Vagina (tissue), 2 donors: ENCODE data around the gene STAT2. TPM values are rescaled to one million over a fixed set of nuclear protein-coding genes. Genes with fewer than 3 reads are reported as not detected.

Experiments
- DNase-seq, 2 donors: peaks; one replicate each; pipeline ENCODE4 v3.0.0-alpha.2; 2017; ENCODE audit errors: extremely low spot score in 2 of 2
- H3K27ac ChIP-seq: fragments of 200-600 bp; sonication (generic); one replicate; pipeline ENCODE4 v1.5.1; 2019
- H3K27me3 ChIP-seq: fragments of 200-600 bp; sonication (generic); one replicate; pipeline ENCODE4 v1.5.1; 2019
- H3K36me3 ChIP-seq, 2 donors: fragments of 200-600 bp; sonication (generic); one replicate each; pipeline ENCODE4 v1.5.1; 2017 to 2019
- H3K4me1 ChIP-seq: fragments of 200-600 bp; sonication (generic); one replicate; pipeline ENCODE4 v1.5.1; 2019
- H3K4me3 ChIP-seq, 2 donors: fragments of 200-600 bp; sonication (generic); 1 replicate in 1 of 2; 2 replicates in 1 of 2; pipeline ENCODE4 v1.5.1; 2016 to 2019
- H3K9me3 ChIP-seq: fragments of 200-600 bp; sonication (generic); one replicate; pipeline ENCODE4 v1.5.1; 2019
- CTCF ChIP-seq, 3 experiments: fragments of 450-650 bp in 2 of 3; fragments of 200-600 bp in 1 of 3; sonication (generic) in 1 of 3; IDR thresholded peaks; one replicate each; pipeline ENCODE4 v1.5.1; 2017 to 2019; ENCODE audit warnings: antibody characterized with exemption in 3 of 3, mild to moderate bottlenecking in 2 of 3, moderate library complexity in 2 of 3
- POLR2A ChIP-seq, 2 donors: fragments of 450-650 bp; IDR thresholded peaks; one replicate each; pipeline ENCODE4 v1.6.1; 2017; ENCODE audit warnings: antibody characterized with exemption in 2 of 2, mild to moderate bottlenecking in 2 of 2, moderate library complexity in 2 of 2
- POLR2AphosphoS5 ChIP-seq, 2 donors: sonication (generic); formaldehyde crosslinking; IDR thresholded peaks; one replicate each; pipeline ENCODE4 v1.9.0; 2017; ENCODE audit warnings: antibody characterized with exemption in 2 of 2, mild to moderate bottlenecking in 2 of 2, low read depth in 1 of 2; ENCODE audit not compliant: insufficient read depth in 1 of 2
- intact Hi-C: fragments of 100-400 bp; cut with DNase I; formaldehyde crosslinking; loops from one replicate; pipeline ENCODE4 v1.15.1; 2023
- total RNA-seq: library from RNA; depleted of rRNA; stranded (reverse); fragments of >200 nt; gene quantifications from one replicate; pipeline ENCODE4 v1.2.3, GENCODE V29; 2016

STAT2 gene
- total RNA-seq, 1 donor from 2014 or later: 109 TPM

- intact Hi-C loops: no loop called here
These were observed 32.4 kb upstream of the STAT2 start for GRCh38 chr12:56392331-56392730.

GRCh38 chr12:56391721-56392120 is 31.8 kb upstream of the STAT2 start:
- DNase-seq: no peak
- Histone ChIP-seq H3K27ac (no peak overlapping the region), H3K9me3 (no peaks in the 10 kb centered on the region), H3K36me3 (no peaks in the 10 kb centered on the region), H3K27me3 (no peaks in the 10 kb centered on the region), H3K4me1 (no peaks in the 10 kb centered on the region), H3K4me3 (no peak overlapping the region)
- TF ChIP-seq CTCF (IDR thresholded peaks at IDR 0.05) (no peak), POLR2A (IDR thresholded peaks at IDR 0.05) (no peak), POLR2AphosphoS5 (IDR thresholded peaks at IDR 0.05; ENCODE audit: insufficient read depth in 1 of 2, low read depth in 1 of 2) (no peak)
- intact Hi-C loops: no loop called here

More at GRCh38 chr12:56392331-56392730, 32.4 kb upstream of the STAT2 start:
- TF ChIP-seq POLR2AphosphoS5 (IDR thresholded peaks at IDR 0.05; ENCODE audit: insufficient read depth in 1 of 2, low read depth in 1 of 2): no peak
- DNase-seq: no peak
- Histone ChIP-seq H3K4me1 (no peaks in the 10 kb centered on the region), H3K4me3 (no peak overlapping the region), H3K27me3 (no peaks in the 10 kb centered on the region), H3K27ac (no peak overlapping the region), H3K9me3 (no peaks in the 10 kb centered on the region), H3K36me3 (no peaks in the 10 kb centered on the region)

- no peaks in the 10 kb centered on the region for H3K36me3 ChIP-seq
- no peaks in the 10 kb centered on the region for H3K4me1 ChIP-seq
- no peak overlapping the region for H3K27ac ChIP-seq
- H3K4me3 ChIP-seq: no peak overlapping the region
- H3K9me3 ChIP-seq: no peaks in the 10 kb centered on the region
- intact Hi-C loops: no loop called here
- no peaks in the 10 kb centered on the region for H3K27me3 ChIP-seq
- no peak for DNase-seq
- TF ChIP-seq CTCF (IDR thresholded peaks at IDR 0.05) (no peak), POLR2AphosphoS5 (IDR thresholded peaks at IDR 0.05; ENCODE audit: insufficient read depth in 1 of 2, low read depth in 1 of 2) (no peak), POLR2A (IDR thresholded peaks at IDR 0.05) (no peak)
These were observed 29.5 kb upstream of the STAT2 start for GRCh38 chr12:56389412-56389811.

- H3K4me1 ChIP-seq: no peaks in the 10 kb centered on the region
- no peak overlapping the region for H3K27ac ChIP-seq
- no peak for DNase-seq
- no peak overlapping the region for H3K4me3 ChIP-seq
- H3K36me3 ChIP-seq: no peaks in the 10 kb centered on the region
- intact Hi-C loops: no loop called here
- H3K9me3 ChIP-seq: no peaks in the 10 kb centered on the region
- H3K27me3 ChIP-seq: no peaks in the 10 kb centered on the region
- TF ChIP-seq POLR2A (IDR thresholded peaks at IDR 0.05) (no peak), POLR2AphosphoS5 (IDR thresholded peaks at IDR 0.05; ENCODE audit: insufficient read depth in 1 of 2, low read depth in 1 of 2) (no peak), CTCF (IDR thresholded peaks at IDR 0.05) (no peak)
These were observed 27.3 kb upstream of the STAT2 start for GRCh38 chr12:56387152-56387736.

GRCh38 chr12:56385873-56386272 is 26.0 kb upstream of the STAT2 start:
- Histone ChIP-seq H3K4me3 (no peak overlapping the region), H3K4me1 (no peaks in the 10 kb centered on the region), H3K36me3 (no peaks in the 10 kb centered on the region), H3K9me3 (no peaks in the 10 kb centered on the region), H3K27me3 (no peaks in the 10 kb centered on the region), H3K27ac (no peak overlapping the region)
- TF ChIP-seq POLR2A (IDR thresholded peaks at IDR 0.05): no peak
- no peak for TF ChIP-seq CTCF (IDR thresholded peaks at IDR 0.05)
- no peak for TF ChIP-seq POLR2AphosphoS5 (IDR thresholded peaks at IDR 0.05; ENCODE audit: insufficient read depth in 1 of 2, low read depth in 1 of 2)
- no peak for DNase-seq
- intact Hi-C loops: no loop called here
